HG03432 (cell line): ENCODE measurements around the gene STARD7.
"Not testable (repeated sequence)": the region's sequence is repeated elsewhere in the genome, so short reads cannot be mapped to it uniquely, and the experiment has no call there.

ENCODE experiments used
- ATAC-seq: cut with Tn5 transposase; IDR thresholded peaks from one replicate; pipeline ENCODE4 v1.9.1; 2021; ENCODE audit warnings: mild to moderate bottlenecking, moderate library complexity; ENCODE audit not compliant: unreplicated experiment

STARD7 gene

GRCh38 chr2:96208143-96209010 is at the start of gene STARD7:
Gene STARD7 (minus strand): TSS chr2:96208827. CDS start chr2:96208434, 393 bp downstream.
- ATAC-seq = peak; percentile 91

DNA sequence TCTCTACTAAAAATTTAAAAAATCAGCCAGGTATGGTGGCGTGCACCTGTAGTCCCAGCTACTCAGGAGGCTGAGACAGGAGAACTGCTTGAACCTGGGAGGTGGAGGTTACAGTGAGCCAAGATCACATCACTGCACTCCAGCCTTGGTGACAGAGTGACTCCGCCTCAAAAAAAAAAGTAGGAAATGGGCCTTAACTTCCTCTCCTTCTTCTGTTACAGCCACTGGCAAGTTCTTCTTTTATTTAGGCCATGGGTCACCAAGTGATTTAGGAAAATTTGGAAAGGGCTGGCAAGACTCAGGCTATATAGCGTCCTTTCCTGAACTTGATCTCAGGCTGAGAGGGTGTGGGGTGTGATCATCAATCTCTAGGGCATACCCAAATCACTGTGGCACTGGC is 49.1 kb upstream of the STARD7 start:
- not testable (repeated sequence) for ATAC-seq

DNA sequence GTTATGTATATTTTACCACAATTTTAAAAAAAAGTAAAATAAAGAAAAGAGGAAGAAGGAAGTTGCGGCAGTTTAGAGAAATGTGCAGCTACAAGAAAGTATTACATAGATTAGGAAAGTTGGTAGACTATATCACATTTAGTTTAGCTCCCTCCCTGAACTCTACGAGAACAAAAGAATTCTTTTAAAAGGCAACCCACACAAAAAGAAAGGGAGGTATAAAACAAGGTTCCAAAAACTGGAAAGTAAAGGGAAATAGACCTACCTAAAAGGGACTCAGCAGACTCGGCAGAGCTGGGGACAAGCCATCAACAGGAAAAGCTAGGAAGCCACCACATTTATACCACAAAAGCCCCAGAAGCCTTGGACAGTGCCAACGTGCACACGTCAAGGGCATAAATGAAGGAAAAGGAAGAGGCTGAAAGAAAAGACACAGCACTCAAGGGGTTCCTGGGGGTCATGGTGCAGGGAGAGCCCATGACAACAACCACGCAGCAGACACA is 48.0 kb upstream of the STARD7 start:
- ATAC-seq = no peak

GRCh38 chr2:96254571-96254970 is 45.9 kb upstream of the STARD7 start:
- no peak for ATAC-seq

DNA sequence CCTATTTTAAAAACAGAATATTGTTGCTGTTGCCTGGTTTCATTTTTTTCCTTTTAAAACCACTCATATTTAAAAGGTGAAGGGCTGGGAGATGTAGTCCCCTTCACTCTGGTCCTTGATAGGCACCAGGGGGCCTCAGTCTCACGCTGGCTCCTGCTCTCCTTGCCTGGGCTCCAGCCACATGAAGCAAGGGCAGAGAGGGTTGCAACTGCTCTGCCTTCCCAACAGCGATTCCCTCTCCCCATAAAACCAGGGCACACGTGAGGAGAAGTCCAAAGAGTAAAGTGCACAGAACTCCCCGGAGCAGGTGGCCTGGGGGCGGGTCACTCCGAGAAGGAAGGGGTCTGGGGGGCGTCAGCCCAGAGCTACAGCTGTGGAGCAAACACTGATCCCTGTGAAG is 44.4 kb upstream of the STARD7 start:
- no peak for ATAC-seq

DNA sequence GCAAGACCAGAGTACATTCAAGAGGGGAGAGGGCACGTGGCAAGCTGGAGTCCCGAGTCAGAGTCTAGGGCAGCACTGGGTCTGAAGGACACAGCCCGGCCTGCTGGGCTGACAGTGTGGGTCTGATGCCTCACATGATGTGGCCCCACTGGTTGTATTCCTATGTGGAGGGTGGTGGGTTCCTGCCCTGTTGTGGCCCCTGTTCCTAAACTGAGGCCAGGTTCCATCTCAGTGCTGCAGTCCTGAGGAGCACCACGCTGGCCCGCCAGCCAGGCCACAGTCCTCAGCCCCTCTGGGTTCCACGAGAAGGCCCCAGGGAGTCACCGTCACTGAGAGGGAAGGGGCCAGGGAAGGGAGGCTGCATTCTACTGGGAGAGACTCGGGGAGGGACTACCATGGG is 43.9 kb upstream of the STARD7 start:
- ATAC-seq = no peak

- no peak for ATAC-seq
Observed at GRCh38 chr2:96251721-96252292, 43.2 kb upstream of the STARD7 start.

DNA sequence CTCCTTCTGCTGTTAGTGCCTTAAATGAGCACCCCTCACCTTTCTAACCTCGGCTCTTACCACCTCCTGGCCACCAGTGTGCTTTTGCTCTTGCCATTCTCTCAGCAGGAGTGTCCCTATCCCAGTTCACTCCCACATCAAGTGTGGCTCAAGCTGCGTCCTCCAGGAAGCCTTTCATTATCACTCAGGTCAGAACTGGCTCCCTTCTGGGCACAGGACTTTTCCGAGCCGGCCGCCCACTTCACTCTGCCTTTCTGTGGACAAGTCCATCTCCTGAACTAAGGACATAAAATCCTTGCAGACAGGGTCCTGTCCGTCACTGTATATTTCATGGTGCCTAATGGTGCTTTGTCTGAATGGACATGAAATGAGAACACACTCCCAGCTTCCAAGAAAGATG is 41.6 kb upstream of the STARD7 start:
- no peak for ATAC-seq

DNA sequence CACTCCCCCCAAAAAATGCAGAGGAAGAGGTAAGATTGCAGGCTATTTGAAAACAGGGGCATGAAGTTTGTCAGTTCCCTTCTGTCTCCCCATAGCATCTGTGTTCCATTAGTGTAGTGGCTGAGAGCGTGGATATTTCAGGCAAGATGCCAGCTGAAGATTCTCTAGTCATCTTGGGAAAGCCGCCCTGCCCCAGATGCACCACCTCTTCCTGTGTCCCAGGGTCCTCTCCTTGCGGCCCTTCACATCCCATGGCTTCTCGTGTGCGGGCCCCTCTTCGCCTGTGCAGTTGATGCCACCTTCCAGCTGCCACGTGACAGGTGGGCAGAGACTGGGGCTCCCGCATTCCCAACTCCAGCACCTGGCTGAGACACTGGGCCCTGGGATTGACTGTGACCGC is 41.0 kb upstream of the STARD7 start:
- ATAC-seq = no peak

- no peak for ATAC-seq
Observed at GRCh38 chr2:96248624-96249023, 40.0 kb upstream of the STARD7 start.

DNA sequence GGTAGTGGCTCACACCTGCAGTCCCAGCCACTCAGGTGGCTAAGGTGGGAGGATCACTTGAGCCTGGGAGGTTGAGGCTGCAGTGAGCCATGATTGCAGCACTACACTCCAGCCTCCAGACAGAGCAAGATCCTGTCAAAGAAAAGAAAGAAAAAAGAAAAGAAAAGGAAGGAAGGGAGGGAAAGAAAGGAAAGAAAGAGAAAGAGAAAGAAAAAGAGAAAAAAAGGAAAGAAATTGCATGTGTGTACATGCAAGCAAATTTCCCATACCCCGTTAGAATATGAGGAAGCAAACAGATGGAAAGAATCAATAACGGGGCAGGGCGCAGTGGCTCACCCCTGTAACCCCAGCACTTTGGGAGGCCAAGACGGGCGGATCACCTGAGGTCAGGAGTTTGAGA is 39.3 kb upstream of the STARD7 start:
- ATAC-seq = no peak

DNA sequence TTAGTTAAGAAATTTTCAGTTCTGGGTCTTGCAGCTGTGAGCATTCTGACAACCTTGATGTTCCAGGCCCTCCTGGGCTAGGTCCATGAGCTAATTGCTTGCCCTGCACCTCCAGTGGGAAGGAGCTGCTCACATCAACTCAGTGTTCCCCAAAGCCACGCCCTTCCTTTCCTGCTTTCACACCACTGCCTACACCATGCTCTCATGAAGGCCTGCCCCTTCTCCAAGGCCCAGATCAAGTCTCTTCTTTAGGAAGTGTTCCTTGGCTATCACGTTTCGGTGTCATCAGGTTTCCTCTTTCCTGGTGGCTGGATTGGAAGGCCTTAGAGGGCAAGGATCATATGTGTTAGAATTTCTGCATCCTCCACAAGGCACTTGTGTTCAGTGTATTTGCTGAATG is 38.4 kb upstream of the STARD7 start:
- no peak for ATAC-seq

DNA sequence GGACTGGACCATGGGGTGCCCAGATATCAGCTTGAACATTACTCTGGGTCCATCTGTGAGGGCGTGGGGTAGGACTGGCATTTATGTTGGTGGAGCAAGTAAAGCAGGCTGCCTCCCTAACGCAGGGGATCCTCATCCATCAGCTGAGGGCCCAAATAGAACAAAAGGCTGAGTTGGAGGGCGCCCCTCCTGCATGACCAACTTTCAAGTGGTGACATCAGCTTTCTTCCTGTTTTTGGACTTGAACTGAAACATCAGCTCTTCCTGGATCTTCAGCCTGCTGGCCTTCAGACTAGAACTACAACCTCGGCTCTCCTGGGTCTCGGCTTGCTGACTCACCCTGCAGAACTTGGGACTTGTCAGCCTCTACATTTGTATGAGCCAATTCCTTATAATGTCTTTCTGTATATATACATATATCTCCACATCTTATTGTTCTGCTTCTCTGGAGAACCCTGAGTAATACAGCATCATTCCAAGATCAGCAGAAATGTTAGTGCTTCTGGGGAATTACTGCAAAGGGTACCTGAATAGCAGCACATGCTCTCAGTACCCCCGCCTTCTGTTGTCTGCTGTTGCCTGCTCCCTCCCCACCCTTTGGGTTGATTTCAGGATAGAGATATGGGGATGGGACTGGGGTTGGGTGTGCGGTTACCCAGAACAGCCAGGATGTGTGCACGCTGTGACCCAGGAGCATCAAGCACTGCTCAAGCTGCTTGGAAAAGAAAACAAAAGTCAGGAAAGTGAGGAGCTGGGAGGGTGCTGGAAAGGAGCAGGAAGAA is 37.2 kb upstream of the STARD7 start:
- ATAC-seq = no peak

DNA sequence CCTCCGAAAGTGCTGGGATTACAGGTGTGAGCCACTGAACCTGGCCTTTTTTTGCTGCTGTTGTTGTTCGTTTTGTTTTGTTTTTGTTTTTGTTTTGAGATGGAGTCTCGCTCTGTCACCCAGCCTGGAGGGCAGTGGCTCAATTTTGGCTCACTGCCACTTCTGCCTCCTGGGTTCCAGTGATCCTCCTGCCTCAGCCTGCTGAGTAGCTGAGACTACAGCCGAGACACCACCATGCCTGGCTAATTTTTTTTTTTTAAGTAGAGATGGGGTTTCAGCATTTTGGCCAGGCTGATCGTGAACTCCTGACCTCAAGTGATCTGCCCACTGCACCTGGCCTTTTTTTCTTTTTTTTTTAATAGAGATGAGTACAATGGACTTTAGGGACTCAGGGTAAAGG is 35.2 kb upstream of the STARD7 start:
- ATAC-seq = no peak

- peak; percentile 94 for ATAC-seq
Observed at GRCh38 chr2:96241900-96242611, 33.4 kb upstream of the STARD7 start.

- no peak for ATAC-seq
Observed at GRCh38 chr2:96241227-96241626, 32.6 kb upstream of the STARD7 start.

DNA sequence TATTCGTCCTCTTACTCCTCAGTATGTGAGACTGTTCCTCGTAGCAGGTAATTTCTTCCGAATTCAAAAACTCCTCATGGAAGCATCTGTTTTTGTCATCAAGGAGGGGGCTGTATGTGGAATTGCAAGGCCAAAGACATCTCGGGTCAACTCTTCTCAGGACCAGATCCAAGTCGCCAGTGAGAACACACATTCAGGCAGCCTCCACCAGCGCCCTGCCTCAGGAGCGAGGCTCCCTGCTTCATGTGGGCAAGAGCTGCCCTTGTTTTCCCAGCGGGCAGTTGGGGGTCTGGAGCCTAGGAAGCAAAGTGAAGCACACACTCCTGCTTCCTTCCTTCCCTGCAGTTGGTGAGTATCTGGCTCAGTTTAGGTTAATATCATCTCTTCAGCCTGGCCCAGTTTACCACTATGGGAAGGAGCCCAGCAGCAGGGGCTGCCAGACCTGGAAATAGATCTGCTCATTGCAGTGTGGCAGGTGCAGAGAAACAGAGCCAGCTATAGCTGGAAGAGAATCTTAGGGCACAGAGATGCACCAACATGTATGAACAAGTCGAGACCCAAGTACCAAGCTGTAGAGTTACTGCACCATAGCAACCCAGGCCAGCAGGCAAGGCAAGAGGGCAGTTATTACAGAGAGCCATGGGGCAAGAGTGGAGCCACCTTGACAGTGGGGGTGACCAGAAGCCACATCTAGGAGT is 31.9 kb upstream of the STARD7 start:
- no peak for ATAC-seq

GRCh38 chr2:96239745-96240264 is 31.2 kb upstream of the STARD7 start:
- no peak for ATAC-seq

DNA sequence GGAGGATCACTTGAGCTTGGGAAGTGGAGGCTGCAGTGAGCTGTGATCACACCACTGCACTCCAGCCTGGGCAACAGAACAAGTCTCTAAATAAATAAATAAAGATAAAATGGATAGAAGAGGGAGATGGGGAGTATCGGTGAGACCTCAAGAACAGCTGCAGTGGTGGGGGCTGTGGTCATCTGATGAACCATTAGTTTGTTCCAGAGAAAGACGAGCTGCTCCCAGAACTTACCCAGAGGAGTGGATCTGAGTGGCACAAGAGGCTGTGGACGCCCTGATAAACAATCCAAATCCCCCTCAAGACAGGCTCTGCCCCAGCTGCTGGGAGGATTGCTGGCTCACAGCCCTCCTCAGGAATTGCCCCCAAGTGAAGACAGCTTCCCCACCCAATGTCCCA is 30.5 kb upstream of the STARD7 start:
- ATAC-seq = no peak

DNA sequence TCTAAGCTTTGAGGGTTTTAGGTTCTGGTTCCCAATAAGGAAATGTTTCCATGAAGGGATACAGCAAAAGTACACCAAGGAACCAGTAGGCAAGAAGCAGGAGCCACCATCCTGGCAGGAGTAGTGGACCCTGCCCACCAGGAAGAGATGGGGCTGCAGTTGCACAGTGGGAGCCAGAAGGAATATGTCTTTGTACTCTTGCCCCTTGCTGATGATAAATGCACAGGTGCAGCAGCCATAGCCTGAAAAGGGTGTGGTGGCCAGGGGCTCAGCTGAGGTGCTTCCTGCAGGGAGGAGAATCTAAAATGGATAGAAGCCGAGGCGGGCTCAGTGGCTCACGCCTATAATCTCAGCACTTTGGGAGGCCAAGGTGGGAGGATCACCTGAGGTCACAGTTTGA is 29.6 kb upstream of the STARD7 start:
- ATAC-seq = no peak
